Astrocyte (in vitro differentiated cells and primary cell): ENCODE measurements around the gene CNOT10.

ENCODE experiments used
- CTCF ChIP-seq: IDR thresholded peaks from 2 replicates; pipeline ENCODE4 v1.5.1; 2011; ENCODE audit warnings: low read depth, mild to moderate bottlenecking, inconsistent platforms, low read length, moderate library complexity; ENCODE audit not compliant: insufficient read depth
- EZH2 ChIP-seq: IDR thresholded peaks from 2 replicates; pipeline ENCODE4 v1.6.1; 2012; ENCODE audit warnings: mild to moderate bottlenecking, low read length, inconsistent platforms; ENCODE audit not compliant: insufficient read depth

DNA sequence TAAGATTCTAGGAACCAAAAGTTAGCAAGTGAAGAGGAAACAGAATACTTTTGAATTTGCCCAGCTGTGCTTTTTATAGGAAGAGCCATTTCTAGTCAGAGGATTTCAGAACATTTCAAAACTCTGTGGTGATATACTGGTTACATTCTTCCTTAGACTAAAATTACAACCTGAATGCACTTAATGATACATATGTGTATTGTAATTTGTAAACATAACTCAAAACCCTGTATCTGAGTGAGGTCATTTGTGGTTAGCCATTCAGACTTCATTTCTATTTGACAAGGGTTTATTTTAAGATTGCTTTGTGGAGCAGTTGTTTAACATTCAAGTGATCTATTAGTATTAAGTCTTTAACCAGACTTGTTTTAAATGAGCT is 73.4 kb downstream of the CNOT10 start:
- TF ChIP-seq CTCF (no peak), EZH2 (no peak)
